SK-N-MC (cell line): ENCODE data around the gene MCM6.

ENCODE experiments used
- EZH2 ChIP-seq: fragments of 200-600 bp; sonication (generic); IDR thresholded peaks from one replicate; pipeline ENCODE4 v1.6.1; 2017; ENCODE audit warnings: antibody characterized with exemption
- FOXP2 ChIP-seq: optimal IDR thresholded peaks from 2 replicates; pipeline ENCODE3; 2011; ENCODE audit warnings: mild to moderate bottlenecking, moderate library complexity; ENCODE audit not compliant: insufficient read depth; ENCODE audit errors: extremely low read length, control extremely low read depth
- POLR2AphosphoS5 ChIP-seq: IDR thresholded peaks from 2 replicates; pipeline ENCODE4 v1.6.1; 2012; ENCODE audit warnings: mild to moderate bottlenecking, low read depth, low read length, borderline replicate concordance

DNA sequence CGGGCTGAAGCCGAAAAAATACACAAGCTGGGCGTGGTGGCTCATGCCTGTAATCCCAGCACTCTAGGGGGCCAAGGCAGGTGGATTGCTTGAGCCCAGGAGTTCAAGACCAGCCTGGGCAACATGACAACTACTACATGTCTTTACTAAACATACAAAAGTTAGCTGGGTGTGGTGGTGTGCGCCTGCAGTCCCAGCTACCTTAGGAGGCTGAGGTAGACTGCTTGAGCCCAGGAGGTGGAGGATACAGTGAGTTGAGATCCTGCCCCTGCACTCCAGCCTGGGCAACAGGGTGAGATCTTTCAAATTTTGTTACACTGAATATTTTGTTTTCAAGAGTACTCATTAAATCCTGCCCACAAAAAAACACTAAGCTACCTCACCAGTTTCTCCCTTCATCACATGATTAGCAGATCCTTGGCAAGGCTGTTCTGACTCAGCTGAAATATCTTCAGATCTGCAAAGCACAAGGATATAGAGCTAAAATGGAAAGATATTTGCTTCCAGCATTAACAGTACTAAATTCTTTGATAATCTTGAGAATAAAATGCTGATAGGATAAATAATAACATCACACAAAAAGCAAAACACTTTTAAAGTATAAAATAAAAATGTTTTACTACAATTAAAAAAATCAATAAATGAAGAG lies 28.2 kb upstream of the MCM6 start:
- no peak for TF ChIP-seq POLR2AphosphoS5
- no peak for TF ChIP-seq EZH2
- TF ChIP-seq FOXP2 = no peak
